22Rv1 (cell line): ENCODE results near the gene SPATA18.
"Not testable (repeated sequence)": the region's sequence is repeated elsewhere in the genome, so short reads cannot be mapped to it uniquely, and the experiment has no call there.

Experiments used
- H3K27ac ChIP-seq: fragments of 450-650 bp; 2 replicates; pipeline ENCODE4 v1.5.1; 2017
- CTCF ChIP-seq: fragments of 450-650 bp; IDR thresholded peaks from 2 replicates; pipeline ENCODE4 v1.5.1; 2017; ENCODE audit warnings: mild to moderate bottlenecking
- ZFX ChIP-seq: fragments of 450-650 bp; IDR thresholded peaks from 2 replicates; pipeline ENCODE4 v1.6.1; 2017; ENCODE audit warnings: antibody characterized with exemption, borderline replicate concordance

The SPATA18 gene

GRCh38 chr4:52112411-52112810 lies 61.3 kb downstream of the SPATA18 start:
- H3K27ac ChIP-seq = no peak overlapping the region
- TF ChIP-seq ZFX (no peak), CTCF (no peak)

- H3K27ac ChIP-seq = no peak overlapping the region
- TF ChIP-seq CTCF = no peak
- TF ChIP-seq ZFX = no peak
Observed at GRCh38 chr4:52116641-52117040, 65.5 kb downstream of the SPATA18 start.

- no peak for TF ChIP-seq ZFX
- TF ChIP-seq CTCF = no peak
- no peak overlapping the region for H3K27ac ChIP-seq
Observed at GRCh38 chr4:52126226-52126625, 75.1 kb downstream of the SPATA18 start.

GRCh38 chr4:52126966-52127365 lies 75.9 kb downstream of the SPATA18 start:
- no peak overlapping the region for H3K27ac ChIP-seq
- TF ChIP-seq CTCF (no peak), ZFX (no peak)

- no peak overlapping the region for H3K27ac ChIP-seq
- TF ChIP-seq CTCF = no peak
- TF ChIP-seq ZFX = no peak
Observed at GRCh38 chr4:52135171-52135570, 84.1 kb downstream of the SPATA18 start.

GRCh38 chr4:52137152-52137551 lies 86.0 kb downstream of the SPATA18 start:
- H3K27ac ChIP-seq = not testable (repeated sequence)

- TF ChIP-seq CTCF (no peak), ZFX (no peak)
- H3K27ac ChIP-seq = no peak overlapping the region
Observed at GRCh38 chr4:52142816-52143215, 91.7 kb downstream of the SPATA18 start.

- no peak overlapping the region for H3K27ac ChIP-seq
- TF ChIP-seq ZFX = no peak
- TF ChIP-seq CTCF = no peak
Observed at GRCh38 chr4:52143815-52144214, 92.7 kb downstream of the SPATA18 start.
